ENCODE results near the gene LYRM4.

GRCh38 chr6:5308066-5308465 lies 47.3 kb upstream of the LYRM4 start:
- TF ChIP-seq ZFP36 (IDR thresholded peaks at IDR 0.05; ENCODE audit: borderline replicate concordance, partially characterized antibody), result no peak
- TF ChIP-seq SMC3 (IDR thresholded peaks at IDR 0.05), result no peak
- TF ChIP-seq POLR2A (IDR thresholded peaks at IDR 0.05; ENCODE audit: low read length), result no peak

Measured in A549 (cell line).